Measurements from ENCODE around the gene CABYR. TPM values are rescaled to one million over a fixed set of nuclear protein-coding genes. Genes with fewer than 3 reads are reported as not detected.
"Not testable (repeated sequence)": the region's sequence is repeated elsewhere in the genome, so short reads cannot be mapped to it uniquely, and the experiment has no call there.

The CABYR gene
- total RNA-seq, 1 donor from 2014 or later: 24.1 TPM

- DNase-seq (ENCODE audit: low spot score in 2 of 2): no peak
- FAIRE-seq: no peak
Measured at GRCh38 chr18:24126155-24126961, 12.5 kb upstream of the CABYR start.

- FAIRE-seq (no peak), DNase-seq (ENCODE audit: low spot score in 2 of 2) (no peak)
Measured at GRCh38 chr18:24127735-24128134, 11.1 kb upstream of the CABYR start.

- FAIRE-seq (no peak), DNase-seq (ENCODE audit: low spot score in 2 of 2) (no peak)
Measured at GRCh38 chr18:24128700-24129099, 10.2 kb upstream of the CABYR start.

GRCh38 chr18:24130494-24130893 is 8.4 kb upstream of the CABYR start:
- DNase-seq (ENCODE audit: low spot score in 2 of 2) (no peak), FAIRE-seq (no peak)

GRCh38 chr18:24136967-24137373 is 1.9 kb upstream of the CABYR start:
- FAIRE-seq: no peak
- no peak for DNase-seq (ENCODE audit: low spot score in 2 of 2)

- FAIRE-seq (no peak), DNase-seq (ENCODE audit: low spot score in 2 of 2) (no peak)
Measured at GRCh38 chr18:24138409-24138788, 463 bp upstream of the CABYR start.

GRCh38 chr18:24140697-24141096 is 1.8 kb downstream of the CABYR start:
- DNase-seq (ENCODE audit: low spot score in 2 of 2) (no peak), FAIRE-seq (no peak)

- DNase-seq (ENCODE audit: low spot score in 2 of 2) (no peak), FAIRE-seq (no peak)
Measured at GRCh38 chr18:24142376-24142775, 3.5 kb downstream of the CABYR start.

- DNase-seq (ENCODE audit: low spot score in 2 of 2): not testable (repeated sequence)
Measured at GRCh38 chr18:24149591-24149990, 10.7 kb downstream of the CABYR start.

GRCh38 chr18:24153397-24153796 is 14.5 kb downstream of the CABYR start:
- no peak for DNase-seq (ENCODE audit: low spot score in 2 of 2)

More at GRCh38 chr18:24149591-24149990, 10.7 kb downstream of the CABYR start:
- not testable (repeated sequence) for FAIRE-seq

GRCh38 chr18:24157855-24158254 is 19.0 kb downstream of the CABYR start:
- DNase-seq (ENCODE audit: low spot score in 2 of 2): no peak
- no peak for FAIRE-seq

More at GRCh38 chr18:24153397-24153796, 14.5 kb downstream of the CABYR start:
- no peak for FAIRE-seq

GRCh38 chr18:24160086-24160485 is 21.2 kb downstream of the CABYR start:
- DNase-seq (ENCODE audit: low spot score in 2 of 2) (no peak), FAIRE-seq (no peak)

- no peak for DNase-seq (ENCODE audit: low spot score in 2 of 2)
- no peak for FAIRE-seq
Measured at GRCh38 chr18:24161304-24161703, 22.4 kb downstream of the CABYR start.

- no peak for FAIRE-seq
- DNase-seq (ENCODE audit: low spot score in 2 of 2): no peak
Measured at GRCh38 chr18:24168496-24168895, 29.6 kb downstream of the CABYR start.

GRCh38 chr18:24170360-24170759 is 31.5 kb downstream of the CABYR start:
- no peak for FAIRE-seq
- DNase-seq (ENCODE audit: low spot score in 2 of 2): no peak

- no peak for FAIRE-seq
- no peak for DNase-seq (ENCODE audit: low spot score in 2 of 2)
Measured at GRCh38 chr18:24173997-24174396, 35.1 kb downstream of the CABYR start.

- DNase-seq (ENCODE audit: low spot score in 2 of 2) (no peak), FAIRE-seq (no peak)
Measured at GRCh38 chr18:24176727-24177416, 38.0 kb downstream of the CABYR start.

GRCh38 chr18:24177499-24178133 is 38.8 kb downstream of the CABYR start:
- DNase-seq (ENCODE audit: low spot score in 2 of 2): no peak
- no peak for FAIRE-seq

- DNase-seq (ENCODE audit: low spot score in 2 of 2) (no peak), FAIRE-seq (no peak)
Measured at GRCh38 chr18:24180048-24180447, 41.2 kb downstream of the CABYR start.

- no peak for FAIRE-seq
- DNase-seq (ENCODE audit: low spot score in 2 of 2): no peak
Measured at GRCh38 chr18:24181806-24182205, 42.9 kb downstream of the CABYR start.

- FAIRE-seq (no peak), DNase-seq (ENCODE audit: low spot score in 2 of 2) (no peak)
Measured at GRCh38 chr18:24185805-24186204, 46.9 kb downstream of the CABYR start.
